Sigmoid colon (tissue), 7 donors: ENCODE measurements around the gene SOBP. TPM values are rescaled to one million over a fixed set of nuclear protein-coding genes. Genes with fewer than 3 reads are reported as not detected.

Source experiments
- DNase-seq: peaks from one replicate; pipeline ENCODE4 v3.0.0-alpha.2; 2019
- H3K27ac ChIP-seq, 4 donors: fragments of 200-600 bp; sonication (generic); one replicate each; pipeline ENCODE4 v1.5.1; 2016 to 2019; ENCODE audit warnings: mild to moderate bottlenecking in 1 of 4
- H3K27me3 ChIP-seq, 3 donors: fragments of 200-600 bp; sonication (generic); one replicate each; pipeline ENCODE4 v1.5.1; 2019; ENCODE audit warnings: mild to moderate bottlenecking in 1 of 3
- H3K36me3 ChIP-seq, 4 donors: fragments of 200-600 bp; sonication (generic); one replicate each; pipeline ENCODE4 v1.5.1; 2016 to 2019
- H3K4me1 ChIP-seq, 4 donors: fragments of 200-600 bp; sonication (generic); one replicate each; pipeline ENCODE4 v1.5.1; 2017 to 2019
- H3K4me3 ChIP-seq, 4 donors: fragments of 200-600 bp; sonication (generic); one replicate each; pipeline ENCODE4 v1.5.1; 2017 to 2019; ENCODE audit warnings: mild to moderate bottlenecking in 2 of 4, moderate library complexity in 1 of 4
- H3K9me3 ChIP-seq, 4 donors: fragments of 200-600 bp in 3 of 4; sonication (generic) in 3 of 4; one replicate each; pipeline versions ENCODE4 v1.5.1 to v1.6.1; 2013 to 2019
- CTCF ChIP-seq, 4 experiments: fragments of 450-650 bp in 3 of 4; fragments of 200-600 bp in 1 of 4; IDR thresholded peaks; one replicate each; pipeline ENCODE4 v1.5.1; 2016 to 2019; ENCODE audit warnings: antibody characterized with exemption in 4 of 4, mild to moderate bottlenecking in 3 of 4, moderate library complexity in 2 of 4
- EP300 ChIP-seq, 4 donors: sonication (generic); formaldehyde crosslinking; IDR thresholded peaks; one replicate each; pipeline ENCODE4 v1.6.1; 2017; ENCODE audit warnings: antibody characterized with exemption in 4 of 4
- POLR2A ChIP-seq, 2 donors: fragments of 450-650 bp; IDR thresholded peaks; one replicate each; pipeline ENCODE4 v1.6.1; 2016; ENCODE audit warnings: antibody characterized with exemption in 2 of 2, mild to moderate bottlenecking in 2 of 2, moderate library complexity in 2 of 2
- POLR2AphosphoS5 ChIP-seq, 4 donors: sonication (generic); formaldehyde crosslinking; IDR thresholded peaks; one replicate each; pipeline ENCODE4 v1.6.1; 2017; ENCODE audit warnings: antibody characterized with exemption in 4 of 4
- WGBS, 2 donors: extraction: QIAGEN DNeasy Blood & Tissue Kit; methylation state at CpG; one replicate each; pipeline ENCODE4 v1.1.7; 2013; 5-methylcytosine and 5-hydroxymethylcytosine counted together
- intact Hi-C: fragments of 100-400 bp; cut with DNase I; formaldehyde crosslinking; loops from one replicate; pipeline ENCODE4 v1.15.1; 2023
- polyA plus RNA-seq, 3 donors: library from polyadenylated mRNA; stranded (reverse); fragments of 200-250 nt; gene quantifications; one replicate each; pipeline ENCODE4 v1.2.3, GENCODE V29; 2013
- total RNA-seq, 4 donors: library from RNA; depleted of rRNA; stranded (reverse); fragments of >200 nt; gene quantifications; one replicate each; pipeline ENCODE4 v1.1.0, GENCODE V29; 2016
- donor health status: healthy with polysubstance abuse.
- donor health status: Bipolar disorder and iron deficiency.
- donor health status: healthy.

Gene SOBP
- total and polyA plus RNA-seq, 7 donors: 1.2 to 38.5 (median 16.8) TPM

GRCh38 chr6:107572886-107573285, 83.0 kb downstream of the SOBP start:
- H3K4me1 ChIP-seq: no peaks in the 10 kb centered on the region
- DNase-seq: no peak
- TF ChIP-seq POLR2AphosphoS5 (IDR thresholded peaks at IDR 0.05) (no peak), CTCF (IDR thresholded peaks at IDR 0.05) (no peak)
- peaks cover 0 to 4% (median 0%) of the 10 kb centered on the region in 4 donors for H3K36me3 ChIP-seq
- H3K4me3 ChIP-seq: no peak overlapping the region
- intact Hi-C loops: no loop called here
- no peaks in the 10 kb centered on the region for H3K27me3 ChIP-seq
- no peak overlapping the region for H3K27ac ChIP-seq
- 90 to 92% methylated on average over 6 of the region's 6 CpGs for WGBS, 2 donors
- no peaks in the 10 kb centered on the region for H3K9me3 ChIP-seq

GRCh38 chr6:107574856-107575255, 84.9 kb downstream of the SOBP start:
- H3K27ac ChIP-seq: no peak overlapping the region
- intact Hi-C loops: no loop called here
- peaks cover 0 to 4% (median 0%) of the 10 kb centered on the region in 4 donors for H3K36me3 ChIP-seq
- H3K27me3 ChIP-seq: no peaks in the 10 kb centered on the region
- 91 to 95% methylated on average over 6 of the region's 6 CpGs for WGBS, 2 donors
- H3K4me3 ChIP-seq: no peak overlapping the region
- no peaks in the 10 kb centered on the region for H3K9me3 ChIP-seq
- DNase-seq: no peak
- H3K4me1 ChIP-seq: no peaks in the 10 kb centered on the region
- TF ChIP-seq POLR2A (IDR thresholded peaks at IDR 0.05) (no peak), POLR2AphosphoS5 (IDR thresholded peaks at IDR 0.05) (no peak)

GRCh38 chr6:107576852-107577251, 86.9 kb downstream of the SOBP start:
- WGBS, 2 donors: 82 to 91% methylated on average over 3 of the region's 3 CpGs
- intact Hi-C loops: no loop called here

GRCh38 chr6:107578642-107579341, 88.9 kb downstream of the SOBP start:
- 86 to 90% methylated on average over 6 of the region's 6 CpGs for WGBS, 2 donors
- peaks cover 0 to 4% (median 0%) of the 10 kb centered on the region in 4 donors for H3K36me3 ChIP-seq
- H3K27ac ChIP-seq: no peak overlapping the region
- intact Hi-C loops: no loop called here
- DNase-seq: no peak
- no peak overlapping the region for H3K4me3 ChIP-seq
- no peaks in the 10 kb centered on the region for H3K27me3 ChIP-seq
- no peaks in the 10 kb centered on the region for H3K4me1 ChIP-seq
- TF ChIP-seq EP300 (IDR thresholded peaks at IDR 0.05) (no peak), POLR2AphosphoS5 (IDR thresholded peaks at IDR 0.05) (no peak), CTCF (IDR thresholded peaks at IDR 0.05) (no peak), POLR2A (IDR thresholded peaks at IDR 0.05) (no peak)
- no peaks in the 10 kb centered on the region for H3K9me3 ChIP-seq

More at GRCh38 chr6:107576852-107577251, 86.9 kb downstream of the SOBP start:
- TF ChIP-seq POLR2A (IDR thresholded peaks at IDR 0.05) (no peak), EP300 (IDR thresholded peaks at IDR 0.05) (no peak), CTCF (IDR thresholded peaks at IDR 0.05) (no peak), POLR2AphosphoS5 (IDR thresholded peaks at IDR 0.05) (no peak)
- Histone ChIP-seq H3K4me1 (no peaks in the 10 kb centered on the region), H3K4me3 (no peak overlapping the region), H3K36me3 (peaks cover 0 to 4% (median 0%) of the 10 kb centered on the region in 4 donors), H3K27ac (no peak overlapping the region), H3K27me3 (no peaks in the 10 kb centered on the region), H3K9me3 (no peaks in the 10 kb centered on the region)
- no peak for DNase-seq

GRCh38 chr6:107579456-107580056, 89.6 kb downstream of the SOBP start:
- Histone ChIP-seq H3K27ac (no peak overlapping the region), H3K36me3 (peaks cover 0 to 4% (median 0%) of the 10 kb centered on the region in 4 donors), H3K27me3 (no peaks in the 10 kb centered on the region), H3K9me3 (no peaks in the 10 kb centered on the region), H3K4me1 (no peaks in the 10 kb centered on the region), H3K4me3 (no peak overlapping the region)
- 88 to 93% methylated on average over 6 of the region's 6 CpGs for WGBS, 2 donors
- no peak for TF ChIP-seq EP300 (IDR thresholded peaks at IDR 0.05)
- TF ChIP-seq POLR2A (IDR thresholded peaks at IDR 0.05): no peak
- TF ChIP-seq CTCF (IDR thresholded peaks at IDR 0.05): no peak
- no peak for TF ChIP-seq POLR2AphosphoS5 (IDR thresholded peaks at IDR 0.05)
- no peak for DNase-seq
- intact Hi-C loops: no loop called here
